NT2/D1 (cell line): ENCODE results near the gene KIF13A.

Experiments
- SUZ12 ChIP-seq: IDR thresholded peaks from 2 replicates; pipeline ENCODE4 v1.6.1; 2011; ENCODE audit not compliant: insufficient read length, insufficient read depth; ENCODE audit errors: extremely low read depth
- YY1 ChIP-seq: IDR thresholded peaks from 2 replicates; pipeline ENCODE4 v1.6.1; 2011; ENCODE audit not compliant: insufficient read length, insufficient read depth
- ZNF274 ChIP-seq: IDR thresholded peaks from 2 replicates; pipeline ENCODE4 v1.6.1; 2011; ENCODE audit warnings: mild to moderate bottlenecking, low read depth, low read length

DNA sequence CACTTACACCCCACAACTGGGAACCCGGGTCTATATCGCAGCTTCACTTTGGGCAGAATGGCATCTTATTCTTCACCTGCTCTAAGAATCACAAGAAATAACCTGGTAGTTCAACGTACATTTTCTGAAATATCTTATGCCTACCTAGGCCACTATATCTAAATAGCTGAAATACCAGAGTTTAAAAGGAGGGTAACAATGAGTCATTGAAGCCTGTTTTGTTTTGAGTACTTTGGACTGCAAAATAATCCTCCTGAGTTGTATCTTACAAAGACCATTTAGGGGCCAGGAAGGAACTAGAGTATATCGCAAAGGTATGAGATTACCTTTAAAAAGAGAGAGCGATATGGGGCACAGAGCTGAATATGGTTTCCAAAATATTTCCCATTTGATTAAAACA lies 184.0 kb downstream of the KIF13A start:
- TF ChIP-seq ZNF274 (no peak), SUZ12 (no peak), YY1 (no peak)
